ENCODE results near the gene GPT2.
A peak's percentile ranks its signal among the peaks of the same experiment; 100 is the strongest.
"Not testable (repeated sequence)": the region's sequence is repeated elsewhere in the genome, so short reads cannot be mapped to it uniquely, and the experiment has no call there.

Gene GPT2

DNA sequence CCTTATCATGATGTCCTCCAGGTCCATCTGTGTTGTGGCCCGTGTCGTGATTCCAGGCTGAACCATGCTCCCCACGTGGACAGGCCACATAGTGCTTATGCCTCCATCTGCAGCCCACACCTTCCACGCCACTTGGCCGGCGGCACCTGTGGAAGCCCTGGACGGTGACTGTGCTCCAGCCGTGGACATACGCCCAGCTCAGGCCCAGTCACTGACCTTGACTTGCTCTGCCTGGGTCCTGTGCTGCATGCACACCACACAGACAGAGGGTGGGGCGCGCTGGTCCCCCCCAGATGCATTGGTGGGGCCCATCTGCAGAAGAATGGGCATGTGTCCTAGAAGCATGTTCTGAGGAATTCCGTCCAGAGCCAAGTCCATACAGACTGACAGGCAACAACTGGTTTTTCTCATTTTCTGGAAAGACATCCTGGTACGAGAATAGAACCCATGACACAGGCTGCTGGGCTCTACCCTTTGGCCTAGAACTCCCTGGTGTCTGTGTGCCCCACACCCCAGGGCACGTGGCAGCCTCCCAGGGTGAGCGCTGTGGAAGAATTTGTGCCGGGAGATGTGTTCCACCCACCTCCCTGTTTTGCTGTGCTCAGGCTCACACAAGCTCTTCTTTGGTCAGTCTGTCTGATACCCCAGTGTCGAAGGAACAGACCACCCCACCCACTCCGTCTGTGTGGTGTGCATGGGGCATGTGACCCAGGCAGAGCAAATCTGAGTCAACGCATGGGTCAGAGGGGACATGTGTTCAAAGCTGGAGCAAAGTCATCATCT, 39.5 kb downstream of the GPT2 start:
- DNase-seq: no peak

DNA sequence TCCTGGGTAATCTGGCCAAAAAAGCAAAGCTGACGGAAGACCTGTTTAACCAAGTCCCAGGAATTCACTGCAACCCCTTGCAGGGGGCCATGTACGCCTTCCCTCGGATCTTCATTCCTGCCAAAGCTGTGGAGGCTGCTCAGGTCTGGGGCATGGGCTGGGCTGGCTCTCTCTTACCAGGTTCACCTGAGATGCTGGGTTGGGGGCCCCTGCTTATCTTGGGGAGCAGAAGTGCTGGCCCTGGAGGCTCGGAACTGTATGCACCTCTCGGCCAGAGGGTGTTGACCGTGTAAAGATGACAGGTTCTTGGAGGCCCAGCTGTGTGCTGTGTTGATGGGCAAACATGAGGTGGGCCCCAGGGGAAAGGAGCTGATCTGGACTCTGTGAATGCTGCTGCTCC, 40.2 kb downstream of the GPT2 start:
- DNase-seq: no peak

DNA sequence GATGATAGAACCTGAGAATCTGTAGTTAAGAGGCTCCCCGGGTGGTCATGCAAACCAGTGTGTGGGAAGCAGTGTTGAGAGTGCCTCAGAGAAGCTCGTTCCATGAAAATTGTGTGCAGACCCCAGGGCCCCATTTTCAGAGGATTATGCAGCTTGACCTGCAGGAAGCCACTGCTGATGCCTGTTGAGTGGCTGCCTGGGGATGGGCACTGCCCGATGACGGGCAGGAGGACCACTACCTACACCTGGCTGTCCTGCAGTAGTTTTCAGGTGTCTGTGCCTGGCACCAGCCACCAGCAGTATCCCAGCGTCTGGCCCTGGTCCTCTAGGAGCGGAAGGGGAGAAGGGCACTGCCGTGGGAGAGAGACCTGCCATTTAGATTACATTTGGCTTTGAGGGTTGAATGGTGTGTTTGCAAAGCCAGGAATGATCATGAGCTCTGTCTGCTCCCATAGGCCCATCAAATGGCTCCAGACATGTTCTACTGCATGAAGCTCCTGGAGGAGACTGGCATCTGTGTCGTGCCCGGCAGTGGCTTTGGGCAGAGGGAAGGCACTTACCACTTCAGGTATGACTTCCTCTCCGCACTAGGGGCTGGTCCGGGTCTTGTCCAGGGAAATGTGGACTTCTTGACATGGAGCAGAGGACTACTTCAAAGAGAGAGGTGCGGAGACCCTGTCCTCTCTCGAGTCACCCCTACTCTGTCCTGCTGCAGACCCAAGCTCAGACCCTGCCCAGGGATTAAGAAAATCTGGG, 42.5 kb downstream of the GPT2 start:
- no peak for DNase-seq

DNA sequence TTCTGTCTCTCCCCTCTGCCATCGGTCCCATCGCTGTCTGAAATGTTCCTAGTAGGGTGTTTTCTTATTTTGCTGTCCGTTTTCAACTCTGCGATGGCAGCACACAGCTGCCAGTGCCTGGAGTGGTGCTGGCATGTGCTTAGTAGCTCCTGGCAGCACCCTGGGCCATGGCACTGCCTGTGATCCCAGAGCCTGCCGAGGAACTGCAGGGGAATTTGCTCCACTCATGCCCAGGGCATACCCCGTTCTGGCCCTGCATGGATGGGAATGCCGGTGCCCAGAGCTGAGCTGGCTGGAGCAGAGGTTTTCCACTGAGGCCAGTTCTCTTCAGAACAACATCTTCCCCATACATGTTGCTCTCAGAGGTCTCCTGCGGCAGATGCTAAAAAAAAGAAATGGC, 43.1 kb downstream of the GPT2 start:
- DNase-seq: peak in 3 of 14 donors; percentile 27 to 43 (median 27)

DNA sequence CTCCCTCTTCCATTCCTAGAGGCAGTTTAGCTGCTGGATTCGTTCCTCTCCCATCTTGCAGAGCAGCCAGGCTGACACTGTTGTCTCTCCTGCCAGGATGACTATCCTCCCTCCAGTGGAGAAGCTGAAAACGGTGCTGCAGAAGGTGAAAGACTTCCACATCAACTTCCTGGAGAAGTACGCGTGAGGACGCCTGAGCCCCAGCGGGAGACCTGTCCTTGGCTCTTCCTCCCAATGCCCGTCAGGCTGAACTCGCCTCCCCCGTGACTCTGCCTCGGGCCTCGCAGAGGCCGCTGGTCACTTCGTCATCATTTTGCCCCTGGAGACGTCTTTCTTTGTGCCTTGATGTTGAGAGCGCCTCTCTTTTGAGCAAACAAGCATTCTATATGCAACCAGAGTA, 44.6 kb downstream of the GPT2 start:
- DNase-seq: no peak

DNA sequence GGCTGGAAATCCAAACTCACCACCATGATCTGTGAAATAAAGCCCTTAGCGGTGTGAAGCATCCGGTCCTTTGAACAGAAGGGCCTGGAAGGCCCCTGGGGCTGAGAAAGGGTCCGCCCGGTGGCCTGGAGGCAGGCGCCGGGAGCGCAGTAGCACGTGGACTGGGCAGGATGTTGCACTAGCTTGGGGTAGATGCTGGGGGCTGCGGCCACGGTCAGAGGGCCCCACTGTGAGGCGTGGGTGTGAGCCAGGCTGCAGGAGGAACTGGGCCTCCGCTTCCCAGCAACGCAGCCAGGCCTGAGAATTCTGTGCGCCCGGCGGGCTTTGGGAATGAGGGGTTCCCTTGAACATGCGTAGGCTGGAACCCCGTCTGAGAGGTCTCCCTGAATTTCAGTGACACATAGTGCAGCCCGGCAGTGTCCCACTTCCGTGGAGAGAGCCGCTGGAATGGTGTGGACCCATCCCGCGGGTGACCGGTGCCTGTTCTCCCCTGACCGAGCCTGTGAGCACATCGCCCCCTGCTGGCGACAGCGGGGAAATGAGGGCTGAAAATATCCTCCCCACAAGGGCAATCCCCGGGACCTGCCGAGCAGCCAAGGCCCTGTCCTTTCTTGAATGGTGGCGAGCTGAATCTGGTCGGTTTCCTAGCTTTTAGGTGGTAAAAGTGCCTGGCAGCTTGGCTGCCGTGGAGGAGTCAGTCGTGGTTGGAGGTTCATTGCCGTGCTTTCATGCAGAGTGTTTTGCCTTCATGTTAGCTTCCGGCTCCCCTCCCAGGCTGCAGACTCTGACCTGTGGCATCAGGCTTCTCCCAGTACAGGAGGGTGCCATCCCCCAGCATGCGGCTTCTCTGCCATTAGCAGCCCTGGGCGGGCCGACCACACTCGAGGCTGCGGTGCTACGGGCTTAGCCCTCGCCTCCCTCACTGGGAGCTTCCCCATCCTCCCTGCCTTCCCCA, 45.5 kb downstream of the GPT2 start:
- DNase-seq: peak; percentile 20 to 82 (median 62)

DNA sequence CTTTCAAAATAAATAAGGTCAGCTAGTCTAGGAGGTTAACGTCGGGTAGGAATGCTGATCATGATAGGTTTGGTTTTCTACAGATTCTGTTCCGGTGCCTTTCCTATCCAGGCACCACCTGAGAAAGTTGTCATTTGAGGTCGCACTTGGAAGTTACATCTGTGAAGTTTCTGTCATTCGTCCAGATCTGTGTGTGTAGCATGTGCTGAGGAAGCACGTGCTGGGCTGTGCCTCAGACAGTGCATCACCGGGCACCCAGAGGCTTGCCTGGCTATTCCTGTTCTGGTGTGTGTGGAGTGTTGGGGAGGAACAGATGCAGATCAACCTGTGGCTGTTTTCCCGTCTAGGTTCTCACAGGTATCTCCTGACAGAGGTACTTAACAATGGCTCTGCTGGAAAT, 46.7 kb downstream of the GPT2 start:
- no peak for DNase-seq

DNA sequence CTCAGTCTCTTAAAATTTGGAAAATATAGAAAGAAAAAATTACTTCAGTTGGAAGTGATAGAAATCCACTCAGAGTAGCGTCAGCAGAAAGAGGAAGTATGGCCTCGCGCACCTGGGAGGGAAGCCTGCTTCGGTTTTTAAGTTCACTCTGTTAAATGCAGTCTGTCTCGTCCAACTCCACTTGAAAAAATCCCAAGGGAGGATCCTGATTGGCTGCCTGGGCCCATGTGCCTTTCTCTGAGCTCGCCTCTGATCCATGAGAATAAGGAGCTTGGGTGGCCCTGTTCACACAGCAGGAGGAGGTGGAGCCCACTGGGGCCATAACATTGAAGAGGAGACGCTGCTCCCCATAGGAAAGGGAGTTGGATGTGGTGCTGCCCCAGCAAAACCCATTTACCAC, 48.6 kb downstream of the GPT2 start:
- no peak for DNase-seq

DNA sequence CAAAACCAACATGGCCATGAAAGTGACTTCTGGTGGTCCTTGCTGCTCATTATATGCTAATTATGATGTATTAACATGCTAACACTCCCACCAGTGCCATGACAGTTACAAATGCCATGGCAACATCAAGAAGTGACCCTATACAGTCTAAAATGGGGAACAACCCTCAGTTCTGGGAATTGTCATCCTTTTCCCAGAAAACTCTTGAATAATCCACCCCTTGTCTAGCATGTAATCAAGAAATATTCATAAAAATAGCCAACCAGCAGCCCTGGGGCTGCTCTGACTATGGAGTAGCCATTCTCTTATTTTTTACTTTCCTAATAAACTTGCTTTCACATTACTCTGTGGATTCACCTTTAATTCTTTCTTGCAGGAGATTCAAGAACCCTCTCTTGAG, 53.4 kb downstream of the GPT2 start:
- DNase-seq: no peak

DNA sequence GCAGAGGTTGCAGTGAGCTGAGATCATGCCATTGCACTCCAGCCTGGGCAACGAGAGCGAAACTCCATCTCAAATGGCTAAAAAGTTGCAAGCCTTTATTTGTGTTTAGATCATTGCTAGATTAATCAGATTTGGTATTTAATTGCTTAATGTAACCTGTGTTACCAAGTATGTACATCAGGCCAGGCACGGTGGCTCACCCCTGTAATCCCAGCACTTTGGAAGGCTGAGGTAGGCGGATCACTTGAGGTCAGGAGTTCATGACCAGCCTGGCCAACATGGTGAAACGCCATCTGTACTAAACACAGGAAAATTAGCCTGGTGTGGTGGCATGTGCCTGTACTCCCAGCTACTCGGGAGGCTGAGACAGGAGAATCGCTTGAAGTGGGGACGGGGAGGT, 60.6 kb downstream of the GPT2 start:
- DNase-seq: not testable (repeated sequence)

DNA sequence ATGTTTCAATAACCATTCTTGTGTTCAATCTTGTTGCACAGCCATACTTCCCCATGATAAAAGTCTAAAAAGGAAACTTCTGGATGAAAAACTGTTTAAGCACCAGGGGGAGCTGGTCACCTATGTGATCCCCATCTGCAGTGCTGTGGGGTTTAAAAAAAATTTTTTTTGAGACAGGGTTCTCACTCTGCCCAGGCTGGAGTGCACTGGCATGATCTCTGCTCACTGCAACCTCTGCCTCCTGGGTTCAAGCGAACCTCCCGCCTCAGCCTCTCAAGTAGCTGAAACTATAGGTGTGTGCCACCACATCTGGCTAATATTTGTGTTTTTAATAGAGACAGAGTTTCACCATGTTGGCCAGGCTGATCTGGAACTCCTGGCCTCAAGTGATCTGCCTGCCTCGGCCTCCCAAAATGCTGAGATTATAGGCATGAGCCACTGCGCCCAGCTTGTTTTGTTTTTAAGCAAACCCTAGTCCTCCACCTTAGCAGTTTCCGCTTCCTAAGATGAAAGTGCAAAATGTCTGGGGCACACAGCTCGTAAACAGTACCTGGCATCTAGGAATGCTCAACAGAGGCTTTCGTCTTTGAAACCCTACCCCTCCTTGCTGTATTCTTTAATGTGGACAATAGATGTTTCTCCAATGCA, 63.9 kb downstream of the GPT2 start:
- DNase-seq: no peak

DNA sequence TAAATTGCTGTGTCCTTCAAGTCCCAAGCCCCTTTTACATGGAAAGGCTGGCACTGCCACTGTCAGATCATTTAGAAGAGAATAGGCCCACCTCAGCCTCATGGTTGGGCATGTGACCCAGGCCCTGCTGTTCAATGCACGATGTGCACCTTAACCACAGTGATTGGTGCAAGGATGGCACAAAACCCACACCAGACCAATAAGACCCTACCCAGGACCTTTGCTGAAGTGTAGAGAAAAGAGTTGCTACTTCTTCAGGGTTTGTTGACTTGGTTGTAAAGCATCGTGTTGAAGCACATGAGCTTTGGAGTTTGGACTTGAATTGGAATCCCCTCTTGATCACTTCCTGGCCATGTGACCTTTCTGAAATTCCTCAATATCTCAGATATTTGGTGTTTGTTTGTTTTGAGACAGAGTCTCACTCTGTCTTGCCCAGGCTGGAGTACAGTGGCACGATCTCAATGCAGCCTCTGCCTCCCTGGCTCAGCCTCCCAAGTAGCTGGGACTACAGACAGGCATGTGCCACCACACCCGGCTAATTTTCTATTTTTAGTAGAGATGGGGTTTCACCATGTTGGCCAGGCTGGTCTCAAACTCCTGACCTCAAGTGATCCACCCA, 64.5 kb downstream of the GPT2 start:
- DNase-seq: no peak

DNA sequence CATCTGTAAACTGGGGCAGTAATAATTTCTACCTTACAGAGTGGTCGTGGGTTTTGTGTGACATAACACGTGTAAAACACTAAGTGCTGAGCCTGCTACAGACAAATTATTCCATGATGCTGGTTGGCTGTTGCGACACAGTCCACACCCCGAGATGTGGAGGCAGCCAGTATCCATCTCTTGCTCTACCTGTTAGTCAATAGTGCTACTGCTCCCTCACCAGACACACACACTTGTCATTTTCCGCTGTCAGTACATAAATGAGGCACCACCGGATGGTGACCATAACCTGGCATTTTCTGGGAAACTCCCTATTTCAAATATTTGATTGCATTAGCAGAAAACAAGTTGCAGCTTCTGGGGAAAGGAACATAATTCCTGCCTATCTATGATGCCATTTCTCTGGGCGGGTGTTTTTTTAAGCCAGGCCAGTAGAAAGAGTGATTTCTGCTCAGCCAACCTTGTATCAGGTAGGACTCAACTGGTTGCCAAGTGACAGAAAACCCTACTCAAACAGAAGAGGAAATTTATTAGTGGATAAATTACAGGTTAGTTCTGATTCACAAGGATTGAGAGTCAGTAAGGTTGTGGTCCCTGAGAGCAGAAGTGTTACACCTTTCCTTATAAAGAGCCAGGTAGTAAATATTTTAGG, 65.2 kb downstream of the GPT2 start:
- DNase-seq: no peak

DNA sequence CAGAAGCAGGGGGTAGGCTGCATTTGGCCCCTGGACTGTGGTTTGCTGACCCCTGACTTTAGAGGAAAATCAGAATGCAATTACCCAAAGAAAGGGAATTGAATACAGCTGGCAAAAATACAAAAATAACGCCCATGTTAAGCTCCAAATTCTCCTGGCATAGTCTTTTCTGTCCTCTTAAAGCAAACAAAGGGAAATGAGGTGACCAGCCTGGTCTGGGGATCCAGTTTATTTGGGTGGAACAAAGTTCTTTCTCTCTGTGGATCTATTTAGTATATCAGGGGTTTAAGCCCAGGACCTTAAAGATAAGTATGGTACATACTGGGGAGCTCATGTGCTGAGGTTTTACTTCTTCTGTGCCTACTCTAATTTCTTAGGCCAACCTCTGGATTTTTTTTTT, 65.8 kb downstream of the GPT2 start:
- no peak for DNase-seq

DNA sequence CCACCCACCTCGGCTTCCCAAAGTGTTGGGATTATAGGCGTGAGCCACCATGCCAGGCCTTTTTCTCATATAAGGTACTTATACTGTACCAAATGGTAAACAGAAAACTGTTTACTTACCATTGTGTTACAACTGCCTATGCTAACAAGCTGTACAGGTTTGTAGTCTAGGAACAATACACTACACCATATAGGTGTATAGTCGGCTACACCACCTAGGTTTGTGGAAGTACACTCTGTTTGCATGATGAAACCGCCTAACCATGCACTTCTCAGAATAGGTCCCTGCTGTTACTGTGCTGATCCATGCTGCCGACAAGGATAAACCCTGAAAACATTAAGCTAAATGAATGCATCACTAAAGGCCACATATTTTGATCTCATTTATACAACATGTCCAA, 70.4 kb downstream of the GPT2 start:
- DNase-seq: no peak

DNA sequence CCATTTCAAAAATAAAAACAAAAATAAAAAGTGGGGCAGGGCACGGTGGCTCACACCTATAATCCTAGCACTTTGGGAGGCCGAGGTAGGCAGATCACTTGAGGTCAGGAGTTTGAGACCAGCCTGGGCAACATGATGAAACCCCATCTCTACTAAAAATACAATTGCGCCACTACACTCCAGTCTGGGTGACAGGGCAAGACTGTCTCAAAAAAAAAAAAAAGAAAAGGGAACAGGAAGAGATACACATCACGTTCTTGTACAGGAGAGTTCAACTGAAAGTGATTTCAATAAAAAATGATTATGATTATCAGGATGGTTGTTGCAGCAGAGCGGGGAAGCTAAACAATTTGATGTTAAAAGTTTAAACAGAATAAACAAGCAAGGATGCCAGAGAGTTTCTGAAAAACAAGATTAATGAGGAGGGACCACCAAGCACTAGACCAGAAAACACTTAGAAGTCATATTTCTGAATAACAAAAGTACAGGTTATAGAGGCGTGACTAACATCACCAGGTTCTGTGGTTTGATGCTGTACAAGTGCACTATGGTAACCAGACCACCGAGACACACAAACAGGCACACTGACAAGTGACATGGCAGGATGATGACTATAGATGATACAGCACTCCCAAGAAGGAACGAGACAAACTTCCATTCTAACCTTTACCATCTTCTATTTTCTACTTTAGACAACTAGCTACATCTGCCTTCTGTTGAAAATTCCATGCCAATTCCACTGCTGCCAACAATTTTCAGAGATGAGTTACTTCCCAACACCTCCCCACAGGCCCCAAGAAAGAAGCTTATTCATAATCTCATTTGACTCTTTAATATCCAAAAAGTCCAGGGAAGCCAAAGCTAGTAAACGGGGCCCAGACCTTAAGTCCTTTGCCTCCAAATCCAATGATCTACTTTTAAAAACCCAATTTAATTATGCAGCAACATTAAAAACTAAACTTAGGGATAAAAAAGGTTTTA, 77.5 kb downstream of the GPT2 start:
- no peak for DNase-seq

DNA sequence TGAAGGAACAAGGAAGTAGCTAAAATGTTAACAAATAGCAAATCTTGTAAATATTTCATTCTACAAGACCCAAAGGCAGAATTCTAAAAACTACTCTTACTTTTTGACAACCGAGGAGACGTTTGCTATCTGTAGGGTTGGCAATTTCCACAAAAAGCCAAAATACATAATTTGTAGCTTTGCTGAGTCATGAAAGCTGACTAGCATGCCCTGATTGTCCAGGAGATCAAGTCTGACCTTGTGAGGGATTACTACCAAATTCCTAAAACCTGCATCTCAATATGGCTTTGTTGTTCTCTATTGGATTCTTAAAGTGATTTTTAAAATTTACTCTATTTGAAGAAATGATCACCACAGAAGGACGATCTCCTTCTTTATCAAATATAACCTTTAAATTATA, 78.5 kb downstream of the GPT2 start:
- no peak for DNase-seq

DNA sequence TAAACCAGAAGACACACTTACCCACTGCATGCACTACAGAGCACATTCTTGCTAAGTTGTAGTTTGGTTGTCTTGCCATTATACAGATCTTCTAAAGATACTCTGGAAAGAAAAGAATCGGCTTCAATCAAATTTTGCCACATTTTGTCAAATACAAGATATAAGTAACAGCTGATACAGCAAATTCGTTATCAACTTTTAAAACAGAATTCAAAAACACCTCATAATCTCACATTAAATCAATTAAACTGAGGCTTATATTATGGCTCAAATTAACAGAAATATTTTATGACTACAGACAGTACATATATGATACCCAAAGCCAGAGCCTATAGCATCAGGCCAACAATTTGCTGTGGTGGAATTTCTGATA, 83.9 kb downstream of the GPT2 start:
- DNase-seq: no peak

DNA sequence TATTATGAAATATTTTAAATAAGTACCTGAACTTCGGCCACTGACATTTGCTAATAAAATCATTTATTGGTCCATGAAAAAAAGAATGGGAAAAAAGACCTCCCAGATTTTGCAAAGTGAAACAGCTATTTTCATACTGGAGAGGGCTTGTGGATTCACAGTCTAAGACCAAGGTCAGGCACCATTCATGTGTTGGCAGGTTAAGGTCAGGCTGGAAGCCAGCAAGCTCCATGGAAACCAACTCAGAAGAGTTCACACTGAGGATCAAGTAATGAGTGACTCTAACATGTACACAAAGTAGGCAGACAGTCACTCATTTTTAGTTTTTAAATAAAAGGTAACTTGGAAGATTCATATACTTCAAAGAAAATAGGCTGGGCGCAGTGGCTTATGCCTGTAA, 85.9 kb downstream of the GPT2 start:
- DNase-seq: peak in 2 of 14 donors; percentile 1 to 11

DNA sequence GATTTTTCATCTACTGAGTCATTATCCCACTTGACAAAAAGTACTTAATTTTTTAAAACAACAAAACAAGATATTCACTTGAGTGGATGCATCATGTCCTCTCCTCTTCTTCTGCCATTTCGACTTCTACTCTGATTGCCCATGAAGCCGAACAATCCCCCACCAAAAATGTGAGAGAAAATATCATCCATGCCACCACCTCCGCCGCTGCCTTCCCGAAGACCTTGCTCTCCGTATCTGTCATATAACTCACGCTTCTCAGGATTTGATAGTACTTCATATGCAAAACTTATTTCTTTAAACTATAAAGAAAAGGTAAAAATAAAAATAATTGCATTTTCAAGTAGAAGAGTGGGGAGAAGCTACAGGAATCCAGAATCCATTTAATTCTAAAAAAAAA, 87.1 kb downstream of the GPT2 start:
- no peak for DNase-seq
